ENCODE results near the gene KRT86.
"Not testable (repeated sequence)": the region's sequence is repeated elsewhere in the genome, so short reads cannot be mapped to it uniquely, and the experiment has no call there.

Gene KRT86

GRCh38 chr12:52280319-52280795 is 5.9 kb downstream of the KRT86 start:
- no peak overlapping the region for H3K4me3 ChIP-seq (replicated peaks; ENCODE audit: low read depth, low read length)
- DNase-seq (ENCODE audit: extremely low read depth, low read depth) = peak; percentile 43

GRCh38 chr12:52280796-52281560 is 6.5 kb downstream of the KRT86 start:
- no peak overlapping the region for H3K4me3 ChIP-seq (replicated peaks; ENCODE audit: low read depth, low read length)
- peak; percentile 58 for DNase-seq (ENCODE audit: extremely low read depth, low read depth)
- TF ChIP-seq CTCF (IDR thresholded peaks at IDR 0.05; ENCODE audit: low read depth, low read length, missing control alignments) = no peak

More at GRCh38 chr12:52280319-52280795, 5.9 kb downstream of the KRT86 start:
- no peak for TF ChIP-seq CTCF (IDR thresholded peaks at IDR 0.05; ENCODE audit: low read depth, low read length, missing control alignments)

- no peak for TF ChIP-seq CTCF (IDR thresholded peaks at IDR 0.05; ENCODE audit: low read depth, low read length, missing control alignments)
- no peak overlapping the region for H3K4me3 ChIP-seq (replicated peaks; ENCODE audit: low read depth, low read length)
- no peak for DNase-seq (ENCODE audit: extremely low read depth, low read depth)
These were observed 10.2 kb downstream of the KRT86 start for GRCh38 chr12:52284562-52285171.

GRCh38 chr12:52285172-52285745 is 10.8 kb downstream of the KRT86 start:
- H3K4me3 ChIP-seq (replicated peaks; ENCODE audit: low read depth, low read length) = no peak overlapping the region
- no peak for TF ChIP-seq CTCF (IDR thresholded peaks at IDR 0.05; ENCODE audit: low read depth, low read length, missing control alignments)
- DNase-seq (ENCODE audit: extremely low read depth, low read depth) = no peak

GRCh38 chr12:52285851-52286530 is 11.5 kb downstream of the KRT86 start:
- H3K4me3 ChIP-seq (replicated peaks; ENCODE audit: low read depth, low read length) = no peak overlapping the region
- no peak for TF ChIP-seq CTCF (IDR thresholded peaks at IDR 0.05; ENCODE audit: low read depth, low read length, missing control alignments)
- DNase-seq (ENCODE audit: extremely low read depth, low read depth) = no peak

- not testable (repeated sequence) for H3K4me3 ChIP-seq (replicated peaks; ENCODE audit: low read depth, low read length); DNase-seq (ENCODE audit: extremely low read depth, low read depth)
These were observed 12.7 kb downstream of the KRT86 start for GRCh38 chr12:52286857-52287785.

- DNase-seq (ENCODE audit: extremely low read depth, low read depth) = not testable (repeated sequence)
These were observed 13.7 kb downstream of the KRT86 start for GRCh38 chr12:52287816-52288805.

GRCh38 chr12:52290483-52291134 is 16.2 kb downstream of the KRT86 start:
- not testable (repeated sequence) for DNase-seq (ENCODE audit: extremely low read depth, low read depth)

More at GRCh38 chr12:52287816-52288805, 13.7 kb downstream of the KRT86 start:
- H3K4me3 ChIP-seq (replicated peaks; ENCODE audit: low read depth, low read length) = not testable (repeated sequence)

More at GRCh38 chr12:52290483-52291134, 16.2 kb downstream of the KRT86 start:
- not testable (repeated sequence) for H3K4me3 ChIP-seq (replicated peaks; ENCODE audit: low read depth, low read length)

All from HFF-Myc (cell line).